H9 (cell line): ENCODE measurements around the gene NMU. TPM values are rescaled to one million over a fixed set of nuclear protein-coding genes. Genes with fewer than 3 reads are reported as not detected.

Experiments used
- DNase-seq: peaks from one replicate; pipeline ENCODE4 v3.0.0-alpha.2; 2017
- H2AFZ ChIP-seq: one replicate; pipeline ENCODE4 v1.6.1; 2013; ENCODE audit warnings: mild to moderate bottlenecking, low read length, control low read depth, moderate library complexity
- H2AK5ac ChIP-seq: 2 replicates; pipeline ENCODE4 v1.6.1; 2013; ENCODE audit warnings: low read length, control low read depth, mixed read lengths; ENCODE audit not compliant: insufficient read length
- H2BK120ac ChIP-seq: one replicate; pipeline ENCODE4 v1.6.1; 2013; ENCODE audit warnings: low read depth, mild to moderate bottlenecking, low read length, control low read depth, inconsistent platforms; ENCODE audit not compliant: poor library complexity, severe bottlenecking
- H2BK12ac ChIP-seq: 2 replicates; pipeline ENCODE4 v1.6.1; 2013; ENCODE audit warnings: low read length, control low read depth, mixed read lengths, low read depth; ENCODE audit not compliant: insufficient read length
- H2BK15ac ChIP-seq: 2 replicates; pipeline ENCODE4 v1.6.1; 2013; ENCODE audit warnings: low read depth, low read length, control low read depth
- H2BK20ac ChIP-seq: one replicate; pipeline ENCODE4 v1.6.1; 2013; ENCODE audit warnings: low read depth, mild to moderate bottlenecking, low read length, control low read depth, inconsistent platforms; ENCODE audit not compliant: poor library complexity, severe bottlenecking
- H2BK5ac ChIP-seq: 2 replicates; pipeline ENCODE4 v1.6.1; 2013; ENCODE audit warnings: low read length, control low read depth, mixed read lengths; ENCODE audit not compliant: insufficient read length
- H3K14ac ChIP-seq: 2 replicates; pipeline ENCODE4 v1.6.1; 2013; ENCODE audit warnings: low read length, control low read depth; ENCODE audit not compliant: insufficient read depth
- H3K18ac ChIP-seq: 2 replicates; pipeline ENCODE4 v1.6.1; 2013; ENCODE audit warnings: low read depth, mild to moderate bottlenecking, mixed read lengths, low read length, control low read depth; ENCODE audit not compliant: insufficient read length
- H3K23ac ChIP-seq: 2 replicates; pipeline ENCODE4 v1.6.1; 2013; ENCODE audit warnings: low read length, control low read depth, mixed read lengths, low read depth; ENCODE audit not compliant: insufficient read length
- H3K23me2 ChIP-seq: 2 replicates; pipeline ENCODE4 v1.6.1; 2013; ENCODE audit warnings: low read depth, mild to moderate bottlenecking, mixed read lengths, low read length, control low read depth; ENCODE audit not compliant: insufficient read length, poor library complexity, severe bottlenecking
- H3K27ac ChIP-seq: 2 replicates; pipeline ENCODE4 v1.5.1; 2013; ENCODE audit warnings: low read length, control low read depth, mixed read lengths, low read depth; ENCODE audit not compliant: insufficient read length
- H3K27me3 ChIP-seq: 2 replicates; pipeline ENCODE4 v1.6.1; 2013; ENCODE audit warnings: low read length, control low read depth, inconsistent platforms; ENCODE audit not compliant: insufficient read depth
- H3K4ac ChIP-seq: 2 replicates; pipeline ENCODE4 v1.6.1; 2013; ENCODE audit warnings: low read depth, mild to moderate bottlenecking, control low read depth, inconsistent platforms, low read length, moderate library complexity
- H3K4me1 ChIP-seq: 2 replicates; pipeline ENCODE4 v1.6.1; 2013; ENCODE audit warnings: low read length, control low read depth, inconsistent platforms; ENCODE audit not compliant: insufficient read depth
- H3K4me2 ChIP-seq: 2 replicates; pipeline ENCODE4 v1.6.1; 2013; ENCODE audit warnings: low read length, control low read depth, mixed read lengths; ENCODE audit not compliant: insufficient read length, insufficient read depth
- H3K56ac ChIP-seq: 2 replicates; pipeline ENCODE4 v1.6.1; 2013; ENCODE audit warnings: low read depth, mild to moderate bottlenecking, mixed read lengths, low read length, control low read depth; ENCODE audit not compliant: insufficient read length
- H3K79me1 ChIP-seq: 2 replicates; pipeline ENCODE4 v1.6.1; 2013; ENCODE audit warnings: low read depth, mild to moderate bottlenecking, moderate library complexity, low read length, control low read depth, inconsistent platforms; ENCODE audit not compliant: insufficient read depth, poor library complexity, severe bottlenecking
- H3K79me2 ChIP-seq: 2 replicates; pipeline ENCODE4 v1.6.1; 2013; ENCODE audit warnings: low read length, control low read depth, inconsistent platforms; ENCODE audit not compliant: insufficient read depth
- H3K9ac ChIP-seq: 2 replicates; pipeline ENCODE4 v1.6.1; 2013; ENCODE audit warnings: low read length, control low read depth, mixed read lengths; ENCODE audit not compliant: insufficient read length; ENCODE audit errors: extremely low read depth
- H3K9me3 ChIP-seq: one replicate; pipeline ENCODE4 v1.6.1; 2013; ENCODE audit warnings: low read depth, low read length, inconsistent platforms; ENCODE audit not compliant: control insufficient read depth
- H3T11ph ChIP-seq: one replicate; pipeline ENCODE4 v1.6.1; 2013; ENCODE audit warnings: mild to moderate bottlenecking, low read length, control low read depth, inconsistent platforms
- H4K20me1 ChIP-seq: one replicate; pipeline ENCODE4 v1.6.1; 2013; ENCODE audit not compliant: control insufficient read depth, insufficient read length, insufficient read depth
- H4K5ac ChIP-seq: 2 replicates; pipeline ENCODE4 v1.6.1; 2013; ENCODE audit warnings: low read depth, mild to moderate bottlenecking, mixed read lengths, low read length, control low read depth; ENCODE audit not compliant: insufficient read length
- H4K8ac ChIP-seq: replicated peaks from 2 replicates; pipeline ENCODE4 v1.6.1; 2013; ENCODE audit warnings: low read length, control low read depth, mixed read lengths, low read depth; ENCODE audit not compliant: insufficient read length
- H4K91ac ChIP-seq: 2 replicates; pipeline ENCODE4 v1.6.1; 2013; ENCODE audit warnings: low read depth, mild to moderate bottlenecking, moderate library complexity, mixed read lengths, low read length, control low read depth; ENCODE audit not compliant: insufficient read length
- H3K27ac Mint-ChIP-seq, 3 experiments: 2 replicates in 2 of 3; 3 replicates in 1 of 3; pipeline ENCODE4 v1.8.0; 2020 to 2021; ENCODE audit warnings: mixed read lengths in 3 of 3, mild to moderate bottlenecking in 1 of 3, moderate library complexity in 1 of 3
- H3K27me3 Mint-ChIP-seq: 2 replicates; pipeline ENCODE4 v1.8.0; 2021; ENCODE audit warnings: low read depth, mild to moderate bottlenecking, moderate library complexity, mixed read lengths
- H3K36me3 Mint-ChIP-seq, 3 experiments: 2 replicates in 2 of 3; 3 replicates in 1 of 3; pipeline ENCODE4 v1.8.0; 2020 to 2021; ENCODE audit warnings: low read depth in 3 of 3, mixed read lengths in 3 of 3; ENCODE audit not compliant: insufficient read depth in 1 of 3
- H3K4me1 Mint-ChIP-seq, 2 experiments: 2 replicates each; pipeline ENCODE4 v1.8.0; 2020; ENCODE audit warnings: mixed read lengths in 2 of 2
- H3K4me3 Mint-ChIP-seq, 2 experiments: 2 replicates in 1 of 2; 3 replicates in 1 of 2; pipeline ENCODE4 v1.8.0; 2020 to 2021; ENCODE audit warnings: mild to moderate bottlenecking in 2 of 2, mixed read lengths in 2 of 2, moderate library complexity in 1 of 2
- H3K9me3 Mint-ChIP-seq, 2 experiments: 2 replicates in 1 of 2; 3 replicates in 1 of 2; pipeline ENCODE4 v1.8.0; 2020; ENCODE audit warnings: mild to moderate bottlenecking in 2 of 2, mixed read lengths in 2 of 2, moderate library complexity in 1 of 2
- WGBS: extraction: QIAGEN DNeasy Blood & Tissue Kit; methylation state at CpG from one replicate; pipeline ENCODE4 v1.1.7; 2013; ENCODE audit warnings: missing lambda C conversion rate, low lambda C conversion rate, mixed read lengths; ENCODE audit not compliant: insufficient read length; ENCODE audit errors: extremely low coverage; 5-methylcytosine and 5-hydroxymethylcytosine counted together
- total RNA-seq: library from RNA; stranded (reverse); gene quantifications from 2 replicates; pipeline ENCODE4 v1.2.1, GENCODE V29; 2021
- TF ChIP-seq, protein P1 (sequence below): fragments of 200-600 bp; sonication (generic); conservative IDR thresholded peaks from 3 replicates; pipeline ENCODE4 v1.8.0; 2021; ENCODE audit warnings: antibody characterized with exemption, mild to moderate bottlenecking

Gene NMU
- total RNA-seq, 1 experiment from 2014 or later = 12.9 TPM

DNA sequence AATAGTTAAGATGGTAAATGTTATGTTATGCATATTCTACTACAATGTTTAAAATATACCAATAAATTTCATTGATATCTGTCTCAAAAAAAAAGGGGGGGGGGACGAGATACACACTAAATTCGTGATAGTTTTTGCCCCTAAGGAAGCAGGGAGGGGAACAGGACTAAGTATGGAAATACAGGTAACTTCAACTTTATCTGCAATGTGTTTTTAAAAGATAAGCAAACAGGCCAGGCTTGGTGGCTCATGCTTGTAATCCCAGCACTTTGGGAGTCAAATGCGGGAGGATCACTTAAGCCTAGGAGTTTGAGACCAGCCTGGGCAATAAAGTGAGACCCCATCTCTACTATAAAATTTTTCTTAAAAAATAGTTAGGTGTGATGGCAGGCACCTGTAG is 76.0 kb downstream of the NMU start:
- no CpG with 5 or more reads among the region's 3 CpGs for whole genome bisulfite sequencing

More for the DNA sequence above, 76.0 kb downstream of the NMU start:
- no peak overlapping the region for H2BK20ac ChIP-seq
- no peaks in the 10 kb centered on the region for H3K79me1 ChIP-seq
- Mint-ChIP-seq H3K36me3 (peaks cover 0 to 4% (median 0%) of the 10 kb centered on the region in 3 experiments; a peak in 3 of 7 replicates), H3K4me3 (no peak overlapping the region), H3K4me1 (peaks cover 20% of the 10 kb centered on the region in 2 experiments), H3K27ac (no peak overlapping the region), H3K27me3 (peaks cover under 1% of the 10 kb centered on the region; the same call in 1 of the 2 replicates), H3K9me3 (peaks cover 0 to 3% of the 10 kb centered on the region in 2 experiments; a peak in 1 of 5 replicates)
- no peaks in the 10 kb centered on the region for H3K4me1 ChIP-seq
- H3K4ac ChIP-seq = no peak overlapping the region
- no peak overlapping the region for H4K91ac ChIP-seq
- no peaks in the 10 kb centered on the region for H4K20me1 ChIP-seq
- H3K27me3 ChIP-seq = no peaks in the 10 kb centered on the region
- no peak overlapping the region for H3K4me2 ChIP-seq
- no peak overlapping the region for H4K5ac ChIP-seq
- no peaks in the 10 kb centered on the region for H3K79me2 ChIP-seq
- no peak overlapping the region for H2BK120ac ChIP-seq
- no peaks in the 10 kb centered on the region for H3K23me2 ChIP-seq
- H3K9me3 ChIP-seq = no peaks in the 10 kb centered on the region
- no peak overlapping the region for H2BK15ac ChIP-seq
- H2BK5ac ChIP-seq = no peak overlapping the region
- no peak overlapping the region for H2BK12ac ChIP-seq
- no peak overlapping the region for H3K9ac ChIP-seq
- H3K27ac ChIP-seq = no peak overlapping the region
- no peak overlapping the region for H3K56ac ChIP-seq
- H4K8ac ChIP-seq = no peak overlapping the region
- DNase-seq = no peak
- no peak overlapping the region for H3K23ac ChIP-seq
- TF ChIP-seq, protein P1, sequence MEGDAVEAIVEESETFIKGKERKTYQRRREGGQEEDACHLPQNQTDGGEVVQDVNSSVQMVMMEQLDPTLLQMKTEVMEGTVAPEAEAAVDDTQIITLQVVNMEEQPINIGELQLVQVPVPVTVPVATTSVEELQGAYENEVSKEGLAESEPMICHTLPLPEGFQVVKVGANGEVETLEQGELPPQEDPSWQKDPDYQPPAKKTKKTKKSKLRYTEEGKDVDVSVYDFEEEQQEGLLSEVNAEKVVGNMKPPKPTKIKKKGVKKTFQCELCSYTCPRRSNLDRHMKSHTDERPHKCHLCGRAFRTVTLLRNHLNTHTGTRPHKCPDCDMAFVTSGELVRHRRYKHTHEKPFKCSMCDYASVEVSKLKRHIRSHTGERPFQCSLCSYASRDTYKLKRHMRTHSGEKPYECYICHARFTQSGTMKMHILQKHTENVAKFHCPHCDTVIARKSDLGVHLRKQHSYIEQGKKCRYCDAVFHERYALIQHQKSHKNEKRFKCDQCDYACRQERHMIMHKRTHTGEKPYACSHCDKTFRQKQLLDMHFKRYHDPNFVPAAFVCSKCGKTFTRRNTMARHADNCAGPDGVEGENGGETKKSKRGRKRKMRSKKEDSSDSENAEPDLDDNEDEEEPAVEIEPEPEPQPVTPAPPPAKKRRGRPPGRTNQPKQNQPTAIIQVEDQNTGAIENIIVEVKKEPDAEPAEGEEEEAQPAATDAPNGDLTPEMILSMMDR = no peak
- H2AK5ac ChIP-seq = no peak overlapping the region
- no peak overlapping the region for H3K14ac ChIP-seq
- no peak overlapping the region for H2AFZ ChIP-seq
- no peak overlapping the region for H3T11ph ChIP-seq
- H3K18ac ChIP-seq = no peak overlapping the region
